GM23338 (cell line): ENCODE data around the gene DLG2. TPM values are rescaled to one million over a fixed set of nuclear protein-coding genes. Genes with fewer than 3 reads are reported as not detected.

Experiments used
- ATAC-seq: fragments of 200-7000 bp; cut with Tn5 transposase; 3 replicates; pipeline ENCODE4 v1.9.1; 2020
- DNase-seq: peaks from one replicate; pipeline ENCODE4 v3.0.0-alpha.2; 2015; ENCODE audit warnings: low spot score
- H2AFZ ChIP-seq: fragments of 200-600 bp; sonication (generic); 2 replicates; pipeline ENCODE4 v1.8.0; 2016; ENCODE audit warnings: antibody characterized with exemption, mild to moderate bottlenecking, moderate library complexity
- H3F3A ChIP-seq: fragments of 200-600 bp; sonication (generic); replicated peaks from 2 replicates; pipeline ENCODE4 v1.8.0; 2017; ENCODE audit warnings: antibody characterized with exemption, mixed run types, low read depth
- H3K27ac ChIP-seq: fragments of 200-600 bp; sonication (generic); 2 replicates; pipeline ENCODE4 v1.6.1; 2016; ENCODE audit warnings: low read depth
- H3K27me3 ChIP-seq: fragments of 200-600 bp; sonication (generic); 2 replicates; pipeline ENCODE4 v1.8.0; 2016; ENCODE audit warnings: mild to moderate bottlenecking, mixed run types, moderate library complexity; ENCODE audit not compliant: insufficient read depth
- H3K36me3 ChIP-seq: fragments of 200-600 bp; sonication (generic); 2 replicates; pipeline ENCODE4 v1.8.0; 2016; ENCODE audit warnings: mild to moderate bottlenecking; ENCODE audit not compliant: insufficient read depth
- H3K4me1 ChIP-seq: fragments of 200-600 bp; sonication (generic); 2 replicates; pipeline ENCODE4 v1.8.0; 2016; ENCODE audit warnings: mild to moderate bottlenecking, moderate library complexity; ENCODE audit not compliant: insufficient read depth
- H3K4me2 ChIP-seq: fragments of 200-600 bp; sonication (generic); 2 replicates; pipeline ENCODE4 v1.7.1; 2017; ENCODE audit warnings: mixed run types
- H3K4me3 ChIP-seq: fragments of 200-600 bp; sonication (generic); 2 replicates; pipeline ENCODE4 v1.6.1; 2016; ENCODE audit warnings: mixed run types
- H3K79me2 ChIP-seq: fragments of 200-600 bp; sonication (generic); replicated peaks from 2 replicates; pipeline ENCODE4 v1.8.0; 2017; ENCODE audit warnings: mild to moderate bottlenecking; ENCODE audit not compliant: insufficient read depth
- H3K9me2 ChIP-seq: fragments of 200-600 bp; sonication (generic); 2 replicates; pipeline ENCODE4 v1.8.0; 2017; ENCODE audit not compliant: insufficient read depth
- H4K20me1 ChIP-seq: fragments of 200-600 bp; sonication (generic); replicated peaks from 2 replicates; pipeline ENCODE4 v1.8.0; 2017; ENCODE audit warnings: mild to moderate bottlenecking; ENCODE audit not compliant: insufficient read depth
- H3K27ac Mint-ChIP-seq: 2 replicates; pipeline ENCODE4 v1.8.0; 2020; ENCODE audit warnings: inconsistent platforms, mild to moderate bottlenecking, moderate library complexity, mixed read lengths
- H3K27me3 Mint-ChIP-seq: 3 replicates; pipeline ENCODE4 v1.8.0; 2022; ENCODE audit warnings: low read depth, mild to moderate bottlenecking, moderate library complexity, mixed read lengths, inconsistent platforms; ENCODE audit not compliant: insufficient read depth, poor library complexity
- H3K36me3 Mint-ChIP-seq: 3 replicates; pipeline ENCODE4 v1.8.0; 2021; ENCODE audit warnings: low read depth, mild to moderate bottlenecking, inconsistent platforms, moderate library complexity, mixed read lengths
- H3K4me1 Mint-ChIP-seq: 3 replicates; pipeline ENCODE4 v1.8.0; 2020; ENCODE audit warnings: mild to moderate bottlenecking, inconsistent platforms, mixed read lengths
- H3K4me3 Mint-ChIP-seq: 3 replicates; pipeline ENCODE4 v1.8.0; 2021; ENCODE audit warnings: moderate library complexity, mild to moderate bottlenecking, inconsistent platforms, mixed read lengths
- H3K9me3 Mint-ChIP-seq: 3 replicates; pipeline ENCODE4 v1.8.0; 2020; ENCODE audit warnings: moderate library complexity, mild to moderate bottlenecking, inconsistent platforms, mixed read lengths
- CREB1 ChIP-seq: fragments of 250-450 bp; sonication (Bioruptor Pico); IDR thresholded peaks from 2 replicates; pipeline ENCODE4 v1.5.0; 2020; ENCODE audit warnings: low read depth, mild to moderate bottlenecking, moderate library complexity
- CTCF ChIP-seq, 2 experiments: fragments of 200-600 bp in 1 of 2; sonication (generic) in 1 of 2; conservative IDR thresholded peaks; 2 replicates each; pipeline versions ENCODE4 v1.5.1 to v1.6.1; 2016 to 2017; ENCODE audit warnings: antibody characterized with exemption in 2 of 2, low read depth in 2 of 2, mild to moderate bottlenecking in 2 of 2, moderate library complexity in 1 of 2
- ETS1 ChIP-seq: IDR thresholded peaks from 2 replicates; pipeline ENCODE4 v1.6.1; 2016; ENCODE audit warnings: antibody characterized with exemption
- EZH2 ChIP-seq: fragments of 200-600 bp; sonication (generic); IDR thresholded peaks from one replicate; pipeline ENCODE4 v1.8.0; 2017; ENCODE audit warnings: antibody characterized with exemption, mild to moderate bottlenecking, low read depth; ENCODE audit not compliant: unreplicated experiment
- EZH2phosphoT487 ChIP-seq: fragments of 200-600 bp; sonication (generic); IDR thresholded peaks from one replicate; pipeline ENCODE4 v1.8.1; 2018; ENCODE audit warnings: antibody characterized with exemption; ENCODE audit not compliant: unreplicated experiment
- JUNB ChIP-seq: IDR thresholded peaks from one replicate; pipeline ENCODE4 v1.6.1; 2016; ENCODE audit warnings: antibody characterized with exemption; ENCODE audit not compliant: unreplicated experiment
- NANOG ChIP-seq: IDR thresholded peaks from 2 replicates; pipeline ENCODE4 v1.6.1; 2016; ENCODE audit warnings: antibody characterized with exemption, borderline replicate concordance
- POLR2AphosphoS5 ChIP-seq: IDR thresholded peaks from 2 replicates; pipeline ENCODE4 v1.6.1; 2016; ENCODE audit warnings: antibody characterized with exemption, low read depth
- REST ChIP-seq: IDR thresholded peaks from one replicate; pipeline ENCODE4 v1.6.1; 2018; ENCODE audit warnings: antibody characterized with exemption; ENCODE audit not compliant: unreplicated experiment
- STAT1 ChIP-seq: IDR thresholded peaks from one replicate; pipeline ENCODE4 v1.6.1; 2016; ENCODE audit warnings: antibody characterized with exemption; ENCODE audit not compliant: unreplicated experiment
- ZNF114 ChIP-seq: fragments of 250-450 bp; sonication (Bioruptor Pico); IDR thresholded peaks from 2 replicates; pipeline ENCODE4 v1.5.0; 2020; ENCODE audit warnings: mild to moderate bottlenecking, moderate library complexity
- ZNF331 ChIP-seq: fragments of 250-450 bp; sonication (Bioruptor Pico); IDR thresholded peaks from 2 replicates; pipeline ENCODE4 v1.5.0; 2020; ENCODE audit warnings: low read depth, mild to moderate bottlenecking, moderate library complexity
- ZNF462 ChIP-seq: fragments of 250-450 bp; sonication (Bioruptor Pico); IDR thresholded peaks from 2 replicates; pipeline ENCODE4 v1.5.0; 2020; ENCODE audit warnings: mild to moderate bottlenecking, moderate library complexity
- polyA plus RNA-seq: library from polyadenylated mRNA; unstranded; fragments of >200 nt; fragmentation: Nextera tagmentation; extraction: Ambion mirVana; gene quantifications from 2 replicates; pipeline ENCODE4 v1.2.1, GENCODE V29; 2016
- total RNA-seq: library from RNA; depleted of rRNA; stranded (reverse); fragments of >200 nt; shearing (Covaris generic); gene quantifications from 2 replicates; pipeline ENCODE4 v1.2.3, GENCODE V29; 2014

The DLG2 gene
- total and polyA plus RNA-seq, 2 experiments from 2014 or later: 19.8 to 21.5 TPM

- Histone ChIP-seq H3K9me2 (no peaks in the 10 kb centered on the region), H3F3A (no peaks in the 10 kb centered on the region), H3K79me2 (no peaks in the 10 kb centered on the region), H3K4me1 (no peaks in the 10 kb centered on the region; the same call in 1 of the 2 replicates), H4K20me1 (no peaks in the 10 kb centered on the region), H3K27ac (no peak overlapping the region), H3K4me3 (no peak overlapping the region), H3K36me3 (no peaks in the 10 kb centered on the region), H3K27me3 (no peaks in the 10 kb centered on the region), H2AFZ (no peak overlapping the region), H3K4me2 (no peak overlapping the region)
- H3K4me1 Mint-ChIP-seq: peaks cover 16% of the 10 kb centered on the region
- no peaks in the 10 kb centered on the region for H3K9me3 Mint-ChIP-seq
- no peak for ATAC-seq
- peaks cover 3% of the 10 kb centered on the region for H3K27me3 Mint-ChIP-seq
- no peak overlapping the region for H3K27ac Mint-ChIP-seq
- no peaks in the 10 kb centered on the region for H3K36me3 Mint-ChIP-seq
- H3K4me3 Mint-ChIP-seq: no peak overlapping the region
- no peak for DNase-seq
- TF ChIP-seq STAT1 (no peak), ETS1 (no peak), REST (no peak), CREB1 (no peak), NANOG (no peak), ZNF331 (CRISPR knock-in tag) (no peak), CTCF (conservative IDR thresholded peaks at IDR 0.05; ENCODE audit: low read depth in 2 of 2) (no peak), JUNB (no peak), EZH2 (no peak), ZNF462 (CRISPR knock-in tag) (no peak), ZNF114 (CRISPR knock-in tag) (no peak), EZH2phosphoT487 (no peak), POLR2AphosphoS5 (no peak)
These were observed 2072.3 kb downstream of the DLG2 start for GRCh38 chr11:83554876-83555275.
